SK-N-SH (cell line): ENCODE data around the gene AOAH. TPM values are rescaled to one million over a fixed set of nuclear protein-coding genes. Genes with fewer than 3 reads are reported as not detected.
"Not testable (repeated sequence)": the region's sequence is repeated elsewhere in the genome, so short reads cannot be mapped to it uniquely, and the experiment has no call there.

Experiments
- CTCF ChIA-PET: fragments of 300-600, 350-600 bp; formaldehyde crosslinking; extraction: SDS; loops from one replicate; lab custom pipeline; 2021; lab: Yijun Ruan, JAX
- POLR2A ChIA-PET: fragments of 350-600 bp; sonication (Branson Sonifier 250); formaldehyde crosslinking; extraction: SDS; loops from one replicate; lab custom pipeline; 2020; ENCODE audit warnings: antibody characterized with exemption, inconsistent platforms; lab: Yijun Ruan, JAX
- DNase-seq: peaks from one replicate; pipeline ENCODE4 v3.0.0; 2012
- H2AFZ ChIP-seq: fragments of 200-600 bp; sonication (generic); 2 replicates; pipeline ENCODE4 v1.8.1; 2016; ENCODE audit warnings: antibody characterized with exemption, mild to moderate bottlenecking, low read depth
- H3F3A ChIP-seq: fragments of 200-600 bp; sonication (generic); replicated peaks from 2 replicates; pipeline ENCODE3; 2016; ENCODE audit warnings: antibody characterized with exemption, mild to moderate bottlenecking; ENCODE audit not compliant: insufficient read depth
- H3K27ac ChIP-seq, 2 experiments: fragments of 200-500 bp in 1 of 2; fragments of 200-600 bp in 1 of 2; sonication (Bioruptor generic) in 1 of 2; sonication (generic), shearing (Covaris generic) in 1 of 2; 2 replicates each; pipeline versions ENCODE4 v1.5.1 to v1.6.1; 2014 to 2016; ENCODE audit warnings: low read depth in 2 of 2, inconsistent platforms in 1 of 2, low read length in 1 of 2, mild to moderate bottlenecking in 1 of 2, mixed read lengths in 1 of 2
- H3K27me3 ChIP-seq: fragments of 200-600 bp; sonication (generic), shearing (Covaris generic); 2 replicates; pipeline ENCODE4 v1.6.1; 2016; ENCODE audit warnings: mixed run types; ENCODE audit not compliant: insufficient read depth
- H3K36me3 ChIP-seq, 2 experiments: fragments of 200-500 bp in 1 of 2; fragments of 200-600 bp in 1 of 2; sonication (Bioruptor generic) in 1 of 2; sonication (generic) in 1 of 2; replicated peaks in 1 of 2; 2 replicates each; pipeline versions ENCODE3 to v1.5.1; 2014 to 2016; ENCODE audit warnings: low read length in 1 of 2, mild to moderate bottlenecking in 1 of 2; ENCODE audit not compliant: insufficient read depth in 2 of 2, control insufficient read depth in 1 of 2
- H3K4me1 ChIP-seq, 2 experiments: fragments of 200-500 bp in 1 of 2; fragments of 200-600 bp in 1 of 2; sonication (Bioruptor generic) in 1 of 2; sonication (generic), shearing (Covaris generic) in 1 of 2; 2 replicates each; pipeline versions ENCODE4 v1.5.1 to v1.6.1; 2014 to 2016; ENCODE audit warnings: low read depth in 1 of 2, low read length in 1 of 2, mixed run types in 1 of 2; ENCODE audit not compliant: insufficient read depth in 2 of 2, control insufficient read depth in 1 of 2
- H3K4me2 ChIP-seq: fragments of 200-600 bp; sonication (generic), shearing (Covaris generic); 2 replicates; pipeline ENCODE4 v1.6.1; 2017; ENCODE audit warnings: mixed run types
- H3K4me3 ChIP-seq, 2 experiments: fragments of 200-500 bp in 1 of 2; fragments of 200-600 bp in 1 of 2; sonication (Bioruptor generic) in 1 of 2; sonication (generic), shearing (Covaris generic) in 1 of 2; 2 replicates each; pipeline versions ENCODE4 v1.5.1 to v1.8.1; 2014 to 2016; ENCODE audit warnings: low read depth in 2 of 2, inconsistent platforms in 1 of 2, low read length in 1 of 2, mild to moderate bottlenecking in 1 of 2, mixed read lengths in 1 of 2, moderate library complexity in 1 of 2
- H3K79me2 ChIP-seq: fragments of 200-600 bp; sonication (generic); 2 replicates; pipeline ENCODE4 v1.8.1; 2017; ENCODE audit warnings: mild to moderate bottlenecking; ENCODE audit not compliant: insufficient read depth
- H3K9ac ChIP-seq: fragments of 200-600 bp; sonication (generic); 2 replicates; pipeline ENCODE4 v1.6.1; 2017; ENCODE audit warnings: mixed run types
- H3K9me2 ChIP-seq: fragments of 200-600 bp; sonication (generic); 2 replicates; pipeline ENCODE4 v1.6.1; 2017; ENCODE audit warnings: mixed run types
- H3K9me3 ChIP-seq: fragments of 200-600 bp; sonication (generic); 2 replicates; pipeline ENCODE4 v1.6.1; 2017; ENCODE audit warnings: mixed run types, mild to moderate bottlenecking, moderate library complexity
- H4K20me1 ChIP-seq: fragments of 200-600 bp; sonication (generic); 2 replicates; pipeline ENCODE4 v1.6.1; 2017; ENCODE audit warnings: mild to moderate bottlenecking, mixed run types; ENCODE audit not compliant: insufficient read depth
- ELF1 ChIP-seq: IDR thresholded peaks from 2 replicates; pipeline ENCODE4 v1.4.0; 2012
- FOSL2 ChIP-seq: IDR thresholded peaks from 2 replicates; pipeline ENCODE4 v1.4.0; 2012; ENCODE audit warnings: low read depth, mild to moderate bottlenecking, moderate library complexity, borderline replicate concordance
- FOXM1 ChIP-seq: IDR thresholded peaks from 2 replicates; pipeline ENCODE4 v1.4.0; 2012; ENCODE audit warnings: low read depth, mild to moderate bottlenecking
- GATA2 ChIP-seq: sonication (generic); formaldehyde crosslinking; IDR thresholded peaks from 2 replicates; pipeline ENCODE4 v1.5.0; 2020; ENCODE audit warnings: mild to moderate bottlenecking, missing genetic modification reagents
- JUND ChIP-seq: IDR thresholded peaks from 2 replicates; pipeline ENCODE4 v1.4.0; 2012
- MEF2A ChIP-seq: IDR thresholded peaks from 2 replicates; pipeline ENCODE4 v1.4.0; 2012; ENCODE audit warnings: low read depth, borderline replicate concordance
- RAD21 ChIP-seq: IDR thresholded peaks from 2 replicates; pipeline ENCODE4 v1.6.1; 2012; ENCODE audit warnings: mild to moderate bottlenecking, low read length
- RCOR1 ChIP-seq: fragments of 150-350 bp; IDR thresholded peaks from 2 replicates; pipeline ENCODE4 v1.6.1; 2017; ENCODE audit warnings: antibody characterized with exemption, low read length
- RFX5 ChIP-seq: IDR thresholded peaks from 2 replicates; pipeline ENCODE4 v1.6.1; 2012; ENCODE audit warnings: mild to moderate bottlenecking, improper control_type of control experiment, low read length
- RXRA ChIP-seq: IDR thresholded peaks from 2 replicates; pipeline ENCODE4 v1.4.0; 2012; ENCODE audit warnings: low read depth, mild to moderate bottlenecking, borderline replicate concordance
- SMC3 ChIP-seq: IDR thresholded peaks from 2 replicates; pipeline ENCODE4 v1.6.1; 2012; ENCODE audit warnings: low read depth, low read length, improper control_type of control experiment
- TCF12 ChIP-seq: IDR thresholded peaks from 2 replicates; pipeline ENCODE4 v1.4.0; 2012
- WGBS: methylation state at CpG from one replicate; pipeline ENCODE4 v1.1.6; 2017; ENCODE audit warnings: low lambda C conversion rate; 5-methylcytosine and 5-hydroxymethylcytosine counted together
- polyA plus RNA-seq, 3 experiments: library from polyadenylated mRNA; depleted of rRNA; stranded (reverse); fragments of >200 nt; gene quantifications; 2 replicates each; pipeline ENCODE4 v1.2.3, GENCODE V29; 2012
- TF ChIP-seq, protein P1 (sequence below): IDR thresholded peaks from 2 replicates; pipeline ENCODE4 v1.6.1; 2012; ENCODE audit warnings: mild to moderate bottlenecking, low read depth, low read length, moderate library complexity
- TF ChIP-seq, protein P2 (sequence below): IDR thresholded peaks from 2 replicates; pipeline ENCODE4; 2012
- TF ChIP-seq, protein P3 (sequence below): fragments of 150-350 bp; IDR thresholded peaks from 2 replicates; pipeline ENCODE4 v1.6.1; 2017; ENCODE audit warnings: antibody characterized with exemption, low read length, low read depth, borderline replicate concordance
- TF ChIP-seq, protein P4 (sequence below): IDR thresholded peaks from 2 replicates; pipeline ENCODE4 v1.4.0; 2012; ENCODE audit warnings: low read depth

AOAH gene
- polyA plus RNA-seq, 1 of the 3 experiments (the other 2 are of a cell fraction): not detected

DNA sequence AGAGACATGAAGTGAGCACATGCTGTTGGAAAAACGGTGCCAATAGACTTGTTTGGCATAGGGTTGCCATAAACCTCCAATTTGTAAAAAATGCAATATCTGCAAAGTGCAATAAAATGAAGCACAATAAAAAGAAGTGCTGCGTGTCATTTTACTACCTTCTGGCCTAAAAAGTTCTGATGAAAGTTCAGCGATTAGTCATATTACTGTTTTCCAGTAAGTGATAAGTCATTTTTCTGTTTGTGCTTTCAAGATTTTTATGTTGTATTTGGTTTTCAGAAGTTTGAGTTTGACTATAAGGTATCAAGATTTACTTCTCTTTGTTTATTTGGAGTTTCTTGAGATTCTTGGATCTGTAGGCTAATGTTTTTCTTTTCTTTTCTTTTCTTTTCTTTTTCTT lies 16.8 kb downstream of the AOAH start:
- ChIA-PET POLR2A (no interaction called here), CTCF (interaction anchor here (0.8 kb wide), 1 partner anchor 133 kb away, joined by 3 read pairs; no protein-coding TSS in a partner anchor)
- no peaks in the 10 kb centered on the region for H3K9me3 ChIP-seq
- no peak overlapping the region for H3K4me3 ChIP-seq
- no peak overlapping the region for H3K9ac ChIP-seq
- no peaks in the 10 kb centered on the region for H3K36me3 ChIP-seq
- no peak overlapping the region for H2AFZ ChIP-seq
- H3K4me2 ChIP-seq: no peak overlapping the region
- no peak for DNase-seq
- H3K79me2 ChIP-seq: no peaks in the 10 kb centered on the region
- no peaks in the 10 kb centered on the region for H3F3A ChIP-seq
- H4K20me1 ChIP-seq: no peaks in the 10 kb centered on the region
- H3K4me1 ChIP-seq: peaks cover 0 to 2% of the 10 kb centered on the region in 2 experiments; a peak in 1 of 4 replicates
- no peak overlapping the region for H3K27ac ChIP-seq
- TF ChIP-seq RCOR1: no peak
- TF ChIP-seq FOSL2: no peak
- no peak for TF ChIP-seq RAD21
- H3K9me2 ChIP-seq: no peaks in the 10 kb centered on the region
- WGBS: 44% methylated on average over 3 of the region's 3 CpGs
- no peaks in the 10 kb centered on the region for H3K27me3 ChIP-seq

DNA sequence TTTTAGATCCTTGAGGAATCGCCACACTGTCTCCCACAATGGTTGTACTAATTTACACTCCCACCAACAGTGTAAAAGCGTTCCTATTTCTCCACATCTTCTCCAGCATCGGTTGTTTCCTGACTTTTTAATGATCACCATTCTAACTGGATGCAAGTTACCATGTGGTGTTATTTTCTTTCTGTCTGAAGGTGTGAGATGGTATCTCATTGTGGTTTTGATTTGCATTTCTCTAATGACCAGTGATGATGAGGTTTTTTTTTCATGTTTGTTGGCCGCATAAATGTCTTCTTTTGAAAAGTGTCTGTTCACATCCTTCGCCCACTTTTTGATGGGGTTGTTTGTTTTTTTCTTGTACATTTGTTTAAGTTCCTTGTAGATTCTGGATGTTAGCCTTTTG lies 20.4 kb downstream of the AOAH start:
- H3K4me2 ChIP-seq, CTCF ChIA-PET, H4K20me1 ChIP-seq: not testable (repeated sequence)

DNA sequence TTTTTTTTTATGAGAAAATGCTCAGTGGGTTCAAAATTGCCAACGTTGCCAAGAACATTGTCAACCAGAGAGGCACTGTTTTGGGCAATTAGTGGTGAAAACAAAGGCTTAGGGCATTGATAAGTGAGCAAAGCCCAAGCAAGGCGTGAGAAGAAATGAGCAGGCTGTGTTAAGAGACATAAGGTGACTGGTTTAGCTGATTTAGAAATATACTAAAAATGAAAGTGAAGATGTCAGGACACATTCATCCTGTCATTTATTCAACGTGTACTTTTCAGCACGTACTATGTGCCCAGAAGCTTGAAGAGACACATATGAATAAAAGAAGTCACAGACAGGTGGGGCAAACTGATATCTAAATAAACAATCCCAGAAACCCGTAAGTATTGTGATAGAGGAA lies 31.8 kb downstream of the AOAH start:
- no peaks in the 10 kb centered on the region for H3K79me2 ChIP-seq
- ChIA-PET POLR2A (no interaction called here), CTCF (interaction anchor here (1.5 kb wide), 1 partner anchor 205 kb away, joined by 5 read pairs; no protein-coding TSS in a partner anchor)
- H3K9ac ChIP-seq: no peak overlapping the region
- no peaks in the 10 kb centered on the region for H3K9me3 ChIP-seq
- 32% methylated on average over 5 of the region's 5 CpGs for WGBS
- H3K36me3 ChIP-seq: no peaks in the 10 kb centered on the region
- DNase-seq: no peak
- H3K4me1 ChIP-seq: peaks cover 0 to 25% of the 10 kb centered on the region in 2 experiments; a peak in 2 of 4 replicates
- H3K4me3 ChIP-seq: no peak overlapping the region
- H4K20me1 ChIP-seq: no peaks in the 10 kb centered on the region
- no peak overlapping the region for H3K4me2 ChIP-seq
- H3K27me3 ChIP-seq: no peaks in the 10 kb centered on the region
- H2AFZ ChIP-seq: no peak overlapping the region
- H3K9me2 ChIP-seq: no peaks in the 10 kb centered on the region
- no peaks in the 10 kb centered on the region for H3F3A ChIP-seq
- H3K27ac ChIP-seq: no peak overlapping the region
- TF ChIP-seq TCF12: no peak
- no peak for TF ChIP-seq FOXM1
- no peak for TF ChIP-seq RAD21
- TF ChIP-seq, protein P1, sequence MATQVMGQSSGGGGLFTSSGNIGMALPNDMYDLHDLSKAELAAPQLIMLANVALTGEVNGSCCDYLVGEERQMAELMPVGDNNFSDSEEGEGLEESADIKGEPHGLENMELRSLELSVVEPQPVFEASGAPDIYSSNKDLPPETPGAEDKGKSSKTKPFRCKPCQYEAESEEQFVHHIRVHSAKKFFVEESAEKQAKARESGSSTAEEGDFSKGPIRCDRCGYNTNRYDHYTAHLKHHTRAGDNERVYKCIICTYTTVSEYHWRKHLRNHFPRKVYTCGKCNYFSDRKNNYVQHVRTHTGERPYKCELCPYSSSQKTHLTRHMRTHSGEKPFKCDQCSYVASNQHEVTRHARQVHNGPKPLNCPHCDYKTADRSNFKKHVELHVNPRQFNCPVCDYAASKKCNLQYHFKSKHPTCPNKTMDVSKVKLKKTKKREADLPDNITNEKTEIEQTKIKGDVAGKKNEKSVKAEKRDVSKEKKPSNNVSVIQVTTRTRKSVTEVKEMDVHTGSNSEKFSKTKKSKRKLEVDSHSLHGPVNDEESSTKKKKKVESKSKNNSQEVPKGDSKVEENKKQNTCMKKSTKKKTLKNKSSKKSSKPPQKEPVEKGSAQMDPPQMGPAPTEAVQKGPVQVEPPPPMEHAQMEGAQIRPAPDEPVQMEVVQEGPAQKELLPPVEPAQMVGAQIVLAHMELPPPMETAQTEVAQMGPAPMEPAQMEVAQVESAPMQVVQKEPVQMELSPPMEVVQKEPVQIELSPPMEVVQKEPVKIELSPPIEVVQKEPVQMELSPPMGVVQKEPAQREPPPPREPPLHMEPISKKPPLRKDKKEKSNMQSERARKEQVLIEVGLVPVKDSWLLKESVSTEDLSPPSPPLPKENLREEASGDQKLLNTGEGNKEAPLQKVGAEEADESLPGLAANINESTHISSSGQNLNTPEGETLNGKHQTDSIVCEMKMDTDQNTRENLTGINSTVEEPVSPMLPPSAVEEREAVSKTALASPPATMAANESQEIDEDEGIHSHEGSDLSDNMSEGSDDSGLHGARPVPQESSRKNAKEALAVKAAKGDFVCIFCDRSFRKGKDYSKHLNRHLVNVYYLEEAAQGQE: no peak
- TF ChIP-seq RXRA: no peak
- no peak for TF ChIP-seq GATA2 (CRISPR knock-in tag)
- no peak for TF ChIP-seq RFX5
- TF ChIP-seq, protein P2, sequence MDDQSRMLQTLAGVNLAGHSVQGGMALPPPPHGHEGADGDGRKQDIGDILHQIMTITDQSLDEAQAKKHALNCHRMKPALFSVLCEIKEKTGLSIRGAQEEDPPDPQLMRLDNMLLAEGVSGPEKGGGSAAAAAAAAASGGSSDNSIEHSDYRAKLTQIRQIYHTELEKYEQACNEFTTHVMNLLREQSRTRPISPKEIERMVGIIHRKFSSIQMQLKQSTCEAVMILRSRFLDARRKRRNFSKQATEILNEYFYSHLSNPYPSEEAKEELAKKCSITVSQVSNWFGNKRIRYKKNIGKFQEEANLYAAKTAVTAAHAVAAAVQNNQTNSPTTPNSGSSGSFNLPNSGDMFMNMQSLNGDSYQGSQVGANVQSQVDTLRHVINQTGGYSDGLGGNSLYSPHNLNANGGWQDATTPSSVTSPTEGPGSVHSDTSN: no peak
- TF ChIP-seq ELF1: no peak
- no peak for TF ChIP-seq JUND
- TF ChIP-seq, protein P3, sequence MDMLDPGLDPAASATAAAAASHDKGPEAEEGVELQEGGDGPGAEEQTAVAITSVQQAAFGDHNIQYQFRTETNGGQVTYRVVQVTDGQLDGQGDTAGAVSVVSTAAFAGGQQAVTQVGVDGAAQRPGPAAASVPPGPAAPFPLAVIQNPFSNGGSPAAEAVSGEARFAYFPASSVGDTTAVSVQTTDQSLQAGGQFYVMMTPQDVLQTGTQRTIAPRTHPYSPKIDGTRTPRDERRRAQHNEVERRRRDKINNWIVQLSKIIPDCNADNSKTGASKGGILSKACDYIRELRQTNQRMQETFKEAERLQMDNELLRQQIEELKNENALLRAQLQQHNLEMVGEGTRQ: no peak
- TF ChIP-seq MEF2A: no peak
- TF ChIP-seq, protein P4, sequence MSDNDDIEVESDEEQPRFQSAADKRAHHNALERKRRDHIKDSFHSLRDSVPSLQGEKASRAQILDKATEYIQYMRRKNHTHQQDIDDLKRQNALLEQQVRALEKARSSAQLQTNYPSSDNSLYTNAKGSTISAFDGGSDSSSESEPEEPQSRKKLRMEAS: no peak
- no peak for TF ChIP-seq SMC3

More for the DNA sequence above, 20.4 kb downstream of the AOAH start:
- H3K9me2 ChIP-seq, H3K4me1 ChIP-seq, H3K79me2 ChIP-seq, POLR2A ChIA-PET, H2AFZ ChIP-seq, H3K36me3 ChIP-seq, H3K9me3 ChIP-seq, DNase-seq, H3K27me3 ChIP-seq, H3K27ac ChIP-seq, H3K9ac ChIP-seq, H3F3A ChIP-seq, H3K4me3 ChIP-seq: not testable (repeated sequence)
- 49% methylated on average over 5 of the region's 5 CpGs for WGBS
